Measurements from ENCODE around the gene PSMD4.

GRCh38 chr1:151309811-151310323, 55.3 kb downstream of the PSMD4 start:
- TF ChIP-seq POLR2AphosphoS5 (IDR thresholded peaks at IDR 0.05), result peak in 1 of 2 donors; percentile 19
- TF ChIP-seq EP300 (IDR thresholded peaks at IDR 0.05), result no peak
